ENCODE results near the gene TRMT10A.

The TRMT10A gene

GRCh38 chr4:99586322-99586721 lies 22.5 kb upstream of the TRMT10A start:
- no peaks in the 10 kb centered on the region for H3K9me3 ChIP-seq
- peaks cover 15% of the 10 kb centered on the region for H3K27me3 ChIP-seq
- no peak for DNase-seq
- H3K4me3 ChIP-seq (ENCODE audit: low read depth, low read length) = no peak overlapping the region
- peaks cover 10% of the 10 kb centered on the region for H3K4me1 ChIP-seq
- no peaks in the 10 kb centered on the region for H3K36me3 ChIP-seq
- no peak for TF ChIP-seq CTCF (IDR thresholded peaks at IDR 0.05; ENCODE audit: low read depth, low read length)

- Histone ChIP-seq H3K4me1 (peaks cover 10% of the 10 kb centered on the region), H3K4me3 (ENCODE audit: low read depth, low read length) (no peak overlapping the region), H3K27me3 (peaks cover 19% of the 10 kb centered on the region), H3K36me3 (no peaks in the 10 kb centered on the region), H3K9me3 (no peaks in the 10 kb centered on the region)
- TF ChIP-seq CTCF (IDR thresholded peaks at IDR 0.05; ENCODE audit: low read depth, low read length) = no peak
- DNase-seq = no peak
Measured at GRCh38 chr4:99585516-99585915, 21.7 kb upstream of the TRMT10A start.

- Histone ChIP-seq H3K27me3 (peaks cover 38% of the 10 kb centered on the region), H3K36me3 (no peaks in the 10 kb centered on the region), H3K9me3 (no peaks in the 10 kb centered on the region), H3K4me1 (no peaks in the 10 kb centered on the region), H3K4me3 (ENCODE audit: low read depth, low read length) (no peak overlapping the region)
- DNase-seq = no peak
- no peak for TF ChIP-seq CTCF (IDR thresholded peaks at IDR 0.05; ENCODE audit: low read depth, low read length)
Measured at GRCh38 chr4:99578714-99579113, 14.9 kb upstream of the TRMT10A start.

DNA sequence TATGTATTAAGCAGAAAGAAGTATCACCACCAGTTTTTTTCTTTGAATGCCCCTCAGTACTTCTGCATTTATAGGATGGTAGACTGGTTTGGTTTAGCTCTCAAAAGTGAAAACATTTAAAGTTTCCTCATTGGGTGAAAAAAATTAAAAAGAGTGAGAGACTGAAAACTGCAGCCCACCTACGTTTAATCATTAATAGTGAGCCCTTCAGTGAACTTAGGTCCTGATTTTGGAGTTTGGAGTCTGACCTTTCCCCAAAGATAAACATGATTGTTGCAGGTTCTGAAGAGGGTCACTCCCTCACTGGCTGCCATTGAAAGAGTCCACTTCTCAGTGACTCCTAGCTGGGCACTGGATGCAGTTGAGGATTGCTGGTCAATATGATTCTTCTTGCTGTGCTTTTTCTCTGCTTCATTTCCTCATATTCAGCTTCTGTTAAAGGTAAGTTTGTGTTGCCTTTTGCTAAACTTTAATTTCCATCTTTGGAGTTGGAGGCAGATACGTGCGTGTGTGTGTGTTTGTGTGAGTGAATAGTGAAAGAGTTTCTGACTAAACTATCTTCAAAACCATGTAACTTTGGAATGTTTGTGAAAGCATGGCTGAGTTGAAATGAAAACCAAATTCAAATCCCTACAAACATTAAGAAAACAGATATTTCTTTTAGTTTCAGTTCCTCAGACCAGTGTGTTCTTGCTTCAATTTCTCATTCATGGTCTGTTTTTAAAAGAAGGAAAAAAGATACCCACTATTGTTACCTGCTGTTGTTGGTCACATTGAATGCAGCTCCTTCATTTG lies 10.9 kb upstream of the TRMT10A start, which contains the start of gene MTTP:
MTTP (plus strand) TSS at position 295 of the 795 bp plus-strand sequence; CDS start at position 381, 86 bp downstream.
- no peaks in the 10 kb centered on the region for H3K4me1 ChIP-seq
- H3K4me3 ChIP-seq (ENCODE audit: low read depth, low read length) = no peak within 1 kb of the TSS
- peaks cover 41% of the 10 kb centered on the region for H3K27me3 ChIP-seq
- TF ChIP-seq CTCF (IDR thresholded peaks at IDR 0.05; ENCODE audit: low read depth, low read length) = no peak
- DNase-seq = no peak
- no peaks in the 10 kb centered on the region for H3K36me3 ChIP-seq
- no peaks in the 10 kb centered on the region for H3K9me3 ChIP-seq

GRCh38 chr4:99573735-99574368 lies 10.0 kb upstream of the TRMT10A start:
- DNase-seq = no peak
- H3K4me1 ChIP-seq = no peaks in the 10 kb centered on the region
- no peak for TF ChIP-seq CTCF (IDR thresholded peaks at IDR 0.05; ENCODE audit: low read depth, low read length)
- H3K36me3 ChIP-seq = no peaks in the 10 kb centered on the region
- peaks cover 43% of the 10 kb centered on the region for H3K27me3 ChIP-seq
- no peaks in the 10 kb centered on the region for H3K9me3 ChIP-seq
- no peak overlapping the region for H3K4me3 ChIP-seq (ENCODE audit: low read depth, low read length)
